ENCODE data around the gene ITGA8. TPM values are rescaled to one million over a fixed set of nuclear protein-coding genes. Genes with fewer than 3 reads are reported as not detected.

Gene ITGA8
- total and polyA plus RNA-seq, 2 of the 4 experiments (the other 2 are of a cell fraction), result under 0.01 to 0.02 TPM

- CTCF ChIA-PET, result interaction anchor here (0.6 to 1.0 kb wide), 5 partner anchors 8 to 118 kb away, joined by 3 to 5 read pairs (median 3); no protein-coding TSS in a partner anchor
- no peak overlapping the region; the same call in 1 of the 2 replicates for H3K4me2 ChIP-seq (ENCODE audit: low read depth, low read length)
- no TSS peak for BruUV-seq (replicated peaks)
Observed at GRCh38 chr10:15579605-15580004, 140.1 kb downstream of the ITGA8 start.

More at GRCh38 chr10:15579605-15580004, 140.1 kb downstream of the ITGA8 start:
- H3K9ac ChIP-seq (ENCODE audit: low read depth, low read length), result no peak overlapping the region
- H3K4me3 ChIP-seq (ENCODE audit: insufficient read depth, low read depth, low read length), result no peak overlapping the region
- H2AK9ac ChIP-seq (replicated peaks; ENCODE audit: low read depth, low read length, poor library complexity), result no peak overlapping the region
- POLR2A ChIA-PET (ENCODE audit: unreplicated experiment), result interaction anchor here (0.6 kb wide), 1 partner anchor 140 kb away, joined by 4 read pairs; the partner anchor contains the start of gene ITGA8
- dilution Hi-C loops (cut with HindIII; ENCODE audit: low sequenced_read_pairs, unreplicated experiment), result no loop called here
- peak overlapping the region; percentile 76 for H2BK5ac ChIP-seq (ENCODE audit: low read depth, low read length, poor library complexity, severe bottlenecking)
- no CpG with 5 or more reads among the region's 4 CpGs for WGBS, 2 experiments (ENCODE audit: extremely low coverage in 2 of 2, insufficient read length in 1 of 2)
- no peaks in the 10 kb centered on the region for H3K9me1 ChIP-seq (ENCODE audit: insufficient read depth, low read length)
- no peak overlapping the region for H3K23ac ChIP-seq (ENCODE audit: low read depth, low read length)
- no peak overlapping the region for H4K5ac ChIP-seq (ENCODE audit: low read depth, low read length)
- H3K4me1 ChIP-seq (ENCODE audit: control insufficient read depth, insufficient read depth, low read length), result peaks cover 2% of the 10 kb centered on the region; the same call in 1 of the 2 replicates
- H3K36me3 ChIP-seq (ENCODE audit: control insufficient read depth, insufficient read depth, low read length), result no peaks in the 10 kb centered on the region
- no peak overlapping the region for H3K56ac ChIP-seq (ENCODE audit: extremely low read depth, insufficient read depth, low read length)
- H2BK120ac ChIP-seq (ENCODE audit: low read depth, low read length), result no peak overlapping the region
- no peak overlapping the region for H3K27ac ChIP-seq (ENCODE audit: insufficient read depth, low read length)
- no peak overlapping the region for H4K91ac ChIP-seq (ENCODE audit: insufficient read depth, low read depth, low read length)
- H2BK20ac ChIP-seq (ENCODE audit: low read depth, low read length), result no peak overlapping the region
- H4K20me1 ChIP-seq (ENCODE audit: insufficient read depth, low read length), result no peaks in the 10 kb centered on the region
- H2BK15ac ChIP-seq (ENCODE audit: low read depth, low read length), result no peak overlapping the region
- DNase-seq, result peak; percentile 70
- no peak overlapping the region for H4K8ac ChIP-seq (ENCODE audit: low read depth in 2 of 2, low read length in 2 of 2)
- H3K79me1 ChIP-seq (ENCODE audit: low read depth in 1 of 2, low read length in 2 of 2), result no peaks in the 10 kb centered on the region
- in situ Hi-C loops (cut with MboI; ENCODE audit: low sequenced_read_pairs), result no loop called here
- H2AFZ ChIP-seq (replicated peaks; ENCODE audit: low read length, poor library complexity), result no peak overlapping the region
- no peaks in the 10 kb centered on the region for H3K27me3 ChIP-seq (ENCODE audit: control insufficient read depth, insufficient read depth, low read length)
- intact Hi-C loops (cut with micrococcal nuclease), result no loop called here
- no peak overlapping the region for H3K18ac ChIP-seq (ENCODE audit: low read depth, low read length)
- peaks cover 2% of the 10 kb centered on the region; the same call in 1 of the 2 replicates for H3K9me3 ChIP-seq (ENCODE audit: control insufficient read depth, insufficient read depth, low read length)
- no peak overlapping the region for H3K14ac ChIP-seq (replicated peaks; ENCODE audit: low read depth, low read length)
- no peak overlapping the region for H3K4ac ChIP-seq (ENCODE audit: low read depth, low read length)
- ATAC-seq (ENCODE audit: low read depth), result peak; percentile 81
- no peak overlapping the region for H2AK5ac ChIP-seq (ENCODE audit: low read depth, low read length)
- TF ChIP-seq RAD21 (IDR thresholded peaks at IDR 0.05; ENCODE audit: low read length) (no peak), FOS (IDR thresholded peaks at IDR 0.05; ENCODE audit: low read depth, low read length) (peak; percentile 32; the same call in 1 of the 2 replicates), POLR2A (IDR thresholded peaks at IDR 0.05; ENCODE audit: low read depth, low read length) (no peak), MAZ (IDR thresholded peaks at IDR 0.05; ENCODE audit: borderline replicate concordance, low read depth, low read length) (no peak), BHLHE40 (IDR thresholded peaks at IDR 0.05; ENCODE audit: low read depth, low read length) (no peak), SMC3 (IDR thresholded peaks at IDR 0.05; ENCODE audit: low read depth, low read length) (no peak), RFX5 (IDR thresholded peaks at IDR 0.05; ENCODE audit: low read depth, low read length) (no peak)
